ENCODE data around the gene ZGLP1.

ZGLP1 gene

GRCh38 chr19:10325732-10326131, 16.1 kb upstream of the ZGLP1 start:
- no peak for DNase-seq

- DNase-seq: no peak
Measured at GRCh38 chr19:10321874-10322835, 12.5 kb upstream of the ZGLP1 start.

- DNase-seq: no peak
Measured at GRCh38 chr19:10321417-10321797, 11.8 kb upstream of the ZGLP1 start.

- DNase-seq: no peak
Measured at GRCh38 chr19:10320602-10321416, 11.2 kb upstream of the ZGLP1 start.

- no peak for DNase-seq
Measured at GRCh38 chr19:10318807-10319682, 9.4 kb upstream of the ZGLP1 start.

- DNase-seq: no peak
Measured at GRCh38 chr19:10317857-10318462, 8.3 kb upstream of the ZGLP1 start.

- no peak for DNase-seq
Measured at GRCh38 chr19:10317045-10317856, 7.6 kb upstream of the ZGLP1 start.

- no peak for DNase-seq
Measured at GRCh38 chr19:10316229-10317044, 6.8 kb upstream of the ZGLP1 start.

GRCh38 chr19:10315335-10316214, 6.0 kb upstream of the ZGLP1 start, which contains the start of gene FDX2:
TSS of gene FDX2 (minus strand) at chr19:10316015. CDS start at chr19:10315996, 19 bp downstream.
- peak; percentile 92 for DNase-seq

GRCh38 chr19:10306327-10306726, 3.3 kb downstream of the ZGLP1 start:
- DNase-seq: no peak

- no peak for DNase-seq
Measured at GRCh38 chr19:10305139-10305806, 4.3 kb downstream of the ZGLP1 start.

GRCh38 chr19:10299545-10300458, 9.8 kb downstream of the ZGLP1 start:
- DNase-seq: no peak

GRCh38 chr19:10295847-10296591, 13.6 kb downstream of the ZGLP1 start:
- no peak for DNase-seq

- DNase-seq: peak; percentile 70
Measured at GRCh38 chr19:10295305-10295846, 14.2 kb downstream of the ZGLP1 start.

- DNase-seq: no peak
Measured at GRCh38 chr19:10294368-10294697, 15.3 kb downstream of the ZGLP1 start.

- no peak for DNase-seq
Measured at GRCh38 chr19:10293637-10294367, 15.8 kb downstream of the ZGLP1 start.

Data from activated T-cell treated with anti-CD3 and anti-CD28 coated beads, Interleukin-2, amount 50 U/mL, for 1 hour (primary cell).